Measurements from ENCODE around the gene SMTNL1.
"Not testable (repeated sequence)": the region's sequence is repeated elsewhere in the genome, so short reads cannot be mapped to it uniquely, and the experiment has no call there.

The SMTNL1 gene

DNA sequence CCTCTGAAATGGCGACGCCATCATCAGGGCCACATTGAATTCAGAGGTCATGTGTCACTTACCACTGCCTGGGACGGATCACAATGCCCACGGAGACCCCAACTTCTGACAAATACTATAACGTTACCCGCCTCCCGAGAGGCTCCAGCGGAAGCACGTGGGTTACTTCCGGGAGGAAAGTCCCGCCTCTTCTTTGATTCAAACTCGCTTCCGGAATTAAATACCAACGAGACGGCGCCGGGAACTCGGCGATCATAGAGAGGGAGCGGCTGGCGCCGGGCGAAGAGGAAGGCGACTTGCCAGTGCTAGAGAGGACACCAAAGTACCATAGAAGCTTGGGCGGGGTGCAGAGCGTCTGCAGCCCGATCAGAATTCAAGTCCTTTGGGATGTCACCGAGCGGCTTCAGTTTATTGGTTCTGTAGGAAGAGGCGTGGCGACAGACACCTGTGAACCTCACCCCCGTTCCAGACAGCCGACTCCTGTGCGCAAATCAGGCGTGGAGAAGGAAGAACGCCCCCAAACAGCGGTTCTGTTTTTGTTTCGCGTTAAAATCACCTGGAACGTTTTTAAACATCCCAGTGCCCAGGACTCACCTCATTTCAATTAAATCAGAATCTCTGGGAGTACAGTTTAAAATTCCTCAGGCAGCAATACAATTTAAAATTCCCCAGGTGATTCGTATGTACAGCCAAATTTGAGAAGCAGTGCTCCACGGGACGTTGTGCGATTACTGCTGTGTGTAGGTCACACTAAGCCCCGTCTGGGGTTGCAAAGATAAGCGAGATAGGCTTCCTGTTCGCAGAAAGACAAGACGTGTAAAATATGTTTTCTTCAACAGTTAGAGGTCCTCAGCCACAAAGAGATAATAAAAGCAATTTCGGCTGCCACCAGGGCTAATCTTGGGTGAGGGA is 6.5 kb upstream of the SMTNL1 start, which contains the start of gene TIMM10:
Gene TIMM10 (minus strand): TSS at position 159 of the 912 bp plus-strand sequence. CDS start 565 bp downstream, outside the sequence.
- Histone ChIP-seq H4K8ac (ENCODE audit: low read depth, low read length) (no peak within 1 kb of the TSS), H3K4ac (ENCODE audit: low read length) (no peak within 1 kb of the TSS), H2AFZ (ENCODE audit: low read length) (peak within 1 kb of the TSS; percentile 89), H3K4me1 (ENCODE audit: control insufficient read depth in 2 of 2, insufficient read depth in 1 of 2, low read depth in 1 of 2, low read length in 2 of 2) (peaks cover 3 to 7% of the 10 kb centered on the region in 2 donors), H4K91ac (ENCODE audit: low read depth, low read length, poor library complexity) (no peak within 1 kb of the TSS), H3K18ac (ENCODE audit: low read length) (no peak within 1 kb of the TSS), H3K9me3 (replicated peaks in 1 of 2; ENCODE audit: control insufficient read depth in 2 of 2, insufficient read depth in 1 of 2, low read depth in 1 of 2, low read length in 2 of 2) (no peaks in the 10 kb centered on the region), H3K4me2 (ENCODE audit: insufficient read depth, low read length, poor library complexity, severe bottlenecking) (peak within 1 kb of the TSS; percentile 69), H2BK5ac (ENCODE audit: low read length) (no peak within 1 kb of the TSS), H3K14ac (ENCODE audit: low read length) (no peak within 1 kb of the TSS), H3K36me3 (replicated peaks in 1 of 2; ENCODE audit: control insufficient read depth in 2 of 2, insufficient read depth in 2 of 2, low read length in 2 of 2) (peaks cover 8 to 27% of the 10 kb centered on the region in 2 donors), H3K23ac (ENCODE audit: low read depth, low read length, poor library complexity) (no peak within 1 kb of the TSS), H3K79me1 (ENCODE audit: low read depth, low read length) (peaks cover 8% of the 10 kb centered on the region), H3K4me3 (ENCODE audit: low read length in 2 of 2) (peak within 1 kb of the TSS; percentile 85 to 98), H3K27ac (replicated peaks; ENCODE audit: low read length) (no peak within 1 kb of the TSS), H2BK15ac (ENCODE audit: low read length) (no peak within 1 kb of the TSS), H2BK120ac (ENCODE audit: low read depth, low read length) (no peak within 1 kb of the TSS), H3K27me3 (ENCODE audit: control insufficient read depth in 3 of 3, insufficient read depth in 3 of 3, low read depth in 1 of 3, low read length in 3 of 3) (no peaks in the 10 kb centered on the region), H2AK5ac (ENCODE audit: low read depth, low read length) (no peak within 1 kb of the TSS), H2BK12ac (ENCODE audit: low read length) (no peak within 1 kb of the TSS), H3K9ac (ENCODE audit: low read depth, low read length, poor library complexity) (peak within 1 kb of the TSS; percentile 81)
- no CpG with 5 or more reads among the region's 49 CpGs for WGBS, 2 donors (ENCODE audit: extremely low coverage in 2 of 2, insufficient read length in 2 of 2, insufficient replicate concordance in 1 of 2)
- DNase-seq (ENCODE audit: low spot score) = peak; percentile 95

DNA sequence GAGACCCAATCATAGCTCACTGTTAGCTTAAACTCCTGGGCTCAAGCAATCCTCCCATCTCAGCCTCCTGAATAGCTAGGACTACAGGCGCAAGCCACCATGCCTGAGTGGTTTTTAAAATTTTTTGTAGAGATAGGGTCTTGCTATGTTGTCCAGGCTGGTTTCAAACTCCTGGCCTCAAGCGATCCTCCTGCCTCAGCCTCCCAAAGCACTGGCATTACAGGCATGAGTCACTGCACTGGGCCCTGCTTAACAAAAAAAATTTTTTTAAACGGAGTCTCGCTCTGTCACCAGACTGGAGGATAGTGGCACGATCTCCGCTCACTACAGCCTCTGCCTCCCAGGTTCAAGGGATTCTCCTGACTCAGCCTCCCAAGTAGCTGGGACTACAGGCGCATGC is 2.9 kb upstream of the SMTNL1 start:
- H2AFZ ChIP-seq (ENCODE audit: low read length); H3K9ac ChIP-seq (ENCODE audit: low read depth, low read length, poor library complexity); H4K91ac ChIP-seq (ENCODE audit: low read depth, low read length, poor library complexity); H2BK120ac ChIP-seq (ENCODE audit: low read depth, low read length); H3K27ac ChIP-seq (replicated peaks; ENCODE audit: low read length); H3K23ac ChIP-seq (ENCODE audit: low read depth, low read length, poor library complexity); H2BK15ac ChIP-seq (ENCODE audit: low read length); H3K4me3 ChIP-seq (ENCODE audit: low read length in 2 of 2); H3K14ac ChIP-seq (ENCODE audit: low read length); H3K4me2 ChIP-seq (ENCODE audit: insufficient read depth, low read length, poor library complexity, severe bottlenecking); H3K27me3 ChIP-seq (ENCODE audit: control insufficient read depth in 3 of 3, insufficient read depth in 3 of 3, low read depth in 1 of 3, low read length in 3 of 3); H2BK12ac ChIP-seq (ENCODE audit: low read length); DNase-seq (ENCODE audit: low spot score); H3K79me1 ChIP-seq (ENCODE audit: low read depth, low read length); H3K9me3 ChIP-seq (replicated peaks in 1 of 2; ENCODE audit: control insufficient read depth in 2 of 2, insufficient read depth in 1 of 2, low read depth in 1 of 2, low read length in 2 of 2); H2AK5ac ChIP-seq (ENCODE audit: low read depth, low read length); H3K36me3 ChIP-seq (replicated peaks in 1 of 2; ENCODE audit: control insufficient read depth in 2 of 2, insufficient read depth in 2 of 2, low read length in 2 of 2); H3K4ac ChIP-seq (ENCODE audit: low read length); H4K8ac ChIP-seq (ENCODE audit: low read depth, low read length); H3K18ac ChIP-seq (ENCODE audit: low read length); H2BK5ac ChIP-seq (ENCODE audit: low read length): not testable (repeated sequence)
- no CpG with 5 or more reads among the region's 7 CpGs for WGBS, 2 donors (ENCODE audit: extremely low coverage in 2 of 2, insufficient read length in 2 of 2, insufficient replicate concordance in 1 of 2)
- H3K4me1 ChIP-seq (ENCODE audit: control insufficient read depth in 2 of 2, insufficient read depth in 1 of 2, low read depth in 1 of 2, low read length in 2 of 2) = peaks cover 12 to 18% of the 10 kb centered on the region in 2 donors

DNA sequence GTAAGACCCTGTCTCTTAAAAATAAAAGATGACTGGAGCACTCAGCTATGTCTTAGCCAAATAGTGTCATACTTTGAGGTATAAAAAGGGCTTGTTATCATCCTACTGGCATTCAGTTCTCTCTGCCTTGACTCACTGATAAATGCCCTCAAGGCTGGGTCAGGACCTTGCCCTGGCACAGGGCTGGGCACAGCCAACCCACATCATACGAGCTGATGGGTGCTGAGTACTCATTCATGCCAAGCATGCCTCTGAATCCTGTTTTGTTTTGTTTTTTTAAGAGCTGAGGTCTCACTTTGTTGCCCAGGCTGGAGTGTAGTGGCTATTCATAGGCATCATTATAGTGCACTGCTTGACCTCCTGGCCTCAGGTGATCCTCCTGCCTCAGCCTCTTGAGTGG is 1.9 kb downstream of the SMTNL1 start:
- Histone ChIP-seq H4K91ac (ENCODE audit: low read depth, low read length, poor library complexity) (no peak overlapping the region), H3K4ac (ENCODE audit: low read length) (no peak overlapping the region), H3K9me3 (replicated peaks in 1 of 2; ENCODE audit: control insufficient read depth in 2 of 2, insufficient read depth in 1 of 2, low read depth in 1 of 2, low read length in 2 of 2) (no peaks in the 10 kb centered on the region), H3K27ac (replicated peaks; ENCODE audit: low read length) (no peak overlapping the region), H3K4me1 (ENCODE audit: control insufficient read depth in 2 of 2, insufficient read depth in 1 of 2, low read depth in 1 of 2, low read length in 2 of 2) (peaks cover 10 to 18% of the 10 kb centered on the region in 2 donors), H2AFZ (ENCODE audit: low read length) (no peak overlapping the region), H3K4me2 (ENCODE audit: insufficient read depth, low read length, poor library complexity, severe bottlenecking) (no peak overlapping the region), H4K8ac (ENCODE audit: low read depth, low read length) (no peak overlapping the region), H3K36me3 (replicated peaks in 1 of 2; ENCODE audit: control insufficient read depth in 2 of 2, insufficient read depth in 2 of 2, low read length in 2 of 2) (peaks cover 4 to 6% of the 10 kb centered on the region in 2 donors), H3K18ac (ENCODE audit: low read length) (no peak overlapping the region), H2BK12ac (ENCODE audit: low read length) (no peak overlapping the region), H3K4me3 (ENCODE audit: low read length in 2 of 2) (no peak overlapping the region), H3K9ac (ENCODE audit: low read depth, low read length, poor library complexity) (no peak overlapping the region), H2BK120ac (ENCODE audit: low read depth, low read length) (no peak overlapping the region), H3K79me1 (ENCODE audit: low read depth, low read length) (no peaks in the 10 kb centered on the region), H2BK15ac (ENCODE audit: low read length) (no peak overlapping the region), H3K23ac (ENCODE audit: low read depth, low read length, poor library complexity) (no peak overlapping the region), H3K14ac (ENCODE audit: low read length) (no peak overlapping the region), H3K27me3 (ENCODE audit: control insufficient read depth in 3 of 3, insufficient read depth in 3 of 3, low read depth in 1 of 3, low read length in 3 of 3) (no peaks in the 10 kb centered on the region), H2AK5ac (ENCODE audit: low read depth, low read length) (no peak overlapping the region), H2BK5ac (ENCODE audit: low read length) (no peak overlapping the region)
- no peak for DNase-seq (ENCODE audit: low spot score)
- WGBS, 2 donors (ENCODE audit: extremely low coverage in 2 of 2, insufficient read length in 2 of 2, insufficient replicate concordance in 1 of 2) = no CpG with 5 or more reads among the region's 1 CpG

DNA sequence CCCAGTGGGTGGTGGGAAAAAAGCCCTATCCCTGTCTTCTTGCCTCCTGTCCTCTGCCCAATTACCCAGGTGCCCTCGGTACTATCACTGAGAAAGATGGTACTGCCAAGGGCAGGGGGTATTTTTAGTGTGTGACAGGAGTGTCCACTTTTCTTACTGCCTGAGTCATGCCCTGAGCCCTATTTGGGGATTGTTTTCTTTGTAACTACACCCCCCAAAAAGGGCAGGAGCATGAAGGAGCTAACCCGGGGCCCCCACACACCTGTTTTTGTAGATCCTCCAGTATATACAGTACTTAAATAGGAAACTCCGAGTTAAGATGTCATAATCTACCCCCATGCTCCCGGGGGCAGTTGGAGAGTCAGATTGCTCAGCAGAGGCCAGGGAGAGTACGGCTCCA is 3.8 kb downstream of the SMTNL1 start:
- H3K4ac ChIP-seq (ENCODE audit: low read length) = no peak overlapping the region
- no peak overlapping the region for H3K23ac ChIP-seq (ENCODE audit: low read depth, low read length, poor library complexity)
- no peak overlapping the region for H3K14ac ChIP-seq (ENCODE audit: low read length)
- H3K18ac ChIP-seq (ENCODE audit: low read length) = no peak overlapping the region
- no peak for DNase-seq (ENCODE audit: low spot score)
- no peak overlapping the region for H2AFZ ChIP-seq (ENCODE audit: low read length)
- peaks cover 10 to 18% of the 10 kb centered on the region in 2 donors for H3K4me1 ChIP-seq (ENCODE audit: control insufficient read depth in 2 of 2, insufficient read depth in 1 of 2, low read depth in 1 of 2, low read length in 2 of 2)
- H3K27ac ChIP-seq (replicated peaks; ENCODE audit: low read length) = no peak overlapping the region
- no peaks in the 10 kb centered on the region for H3K9me3 ChIP-seq (replicated peaks in 1 of 2; ENCODE audit: control insufficient read depth in 2 of 2, insufficient read depth in 1 of 2, low read depth in 1 of 2, low read length in 2 of 2)
- H2BK12ac ChIP-seq (ENCODE audit: low read length) = no peak overlapping the region
- no peak overlapping the region for H4K91ac ChIP-seq (ENCODE audit: low read depth, low read length, poor library complexity)
- H2BK5ac ChIP-seq (ENCODE audit: low read length) = no peak overlapping the region
- no peak overlapping the region for H2AK5ac ChIP-seq (ENCODE audit: low read depth, low read length)
- H4K8ac ChIP-seq (ENCODE audit: low read depth, low read length) = no peak overlapping the region
- H3K4me2 ChIP-seq (ENCODE audit: insufficient read depth, low read length, poor library complexity, severe bottlenecking) = no peak overlapping the region
- H3K9ac ChIP-seq (ENCODE audit: low read depth, low read length, poor library complexity) = no peak overlapping the region
- H3K4me3 ChIP-seq (ENCODE audit: low read length in 2 of 2) = no peak overlapping the region
- no peak overlapping the region for H2BK15ac ChIP-seq (ENCODE audit: low read length)
- no peaks in the 10 kb centered on the region for H3K27me3 ChIP-seq (ENCODE audit: control insufficient read depth in 3 of 3, insufficient read depth in 3 of 3, low read depth in 1 of 3, low read length in 3 of 3)
- WGBS, 2 donors (ENCODE audit: extremely low coverage in 2 of 2, insufficient read length in 2 of 2, insufficient replicate concordance in 1 of 2) = no CpG with 5 or more reads among the region's 5 CpGs
- H3K79me1 ChIP-seq (ENCODE audit: low read depth, low read length) = no peaks in the 10 kb centered on the region
- peaks cover 4 to 8% of the 10 kb centered on the region in 2 donors for H3K36me3 ChIP-seq (replicated peaks in 1 of 2; ENCODE audit: control insufficient read depth in 2 of 2, insufficient read depth in 2 of 2, low read length in 2 of 2)
- H2BK120ac ChIP-seq (ENCODE audit: low read depth, low read length) = no peak overlapping the region
